KMS-11 (cell line): ENCODE measurements around the gene SYCE3.
"Not testable (repeated sequence)": the region's sequence is repeated elsewhere in the genome, so short reads cannot be mapped to it uniquely, and the experiment has no call there.

Source experiments
- H2AFZ ChIP-seq: fragments of 200-600 bp; sonication (generic); 2 replicates; pipeline ENCODE4 v1.6.1; 2016; ENCODE audit warnings: antibody characterized with exemption, mixed run types, low read depth
- H3K27ac ChIP-seq: fragments of 200-600 bp; sonication (generic); 2 replicates; pipeline ENCODE4 v1.6.1; 2016; ENCODE audit warnings: mild to moderate bottlenecking, mixed run types
- H3K27me3 ChIP-seq: fragments of 200-600 bp; sonication (generic); 2 replicates; pipeline ENCODE4 v1.6.1; 2017; ENCODE audit warnings: mild to moderate bottlenecking, low read depth, mixed run types, moderate library complexity; ENCODE audit not compliant: insufficient read depth
- H3K36me3 ChIP-seq: fragments of 200-600 bp; sonication (generic); 2 replicates; pipeline ENCODE4 v1.6.1; 2017; ENCODE audit warnings: mild to moderate bottlenecking, mixed run types; ENCODE audit not compliant: insufficient read depth
- H3K4me1 ChIP-seq: fragments of 200-600 bp; sonication (generic); 2 replicates; pipeline ENCODE4 v1.6.1; 2016; ENCODE audit warnings: mild to moderate bottlenecking, low read depth, mixed run types; ENCODE audit not compliant: poor library complexity, severe bottlenecking
- H3K4me2 ChIP-seq: fragments of 200-600 bp; sonication (generic); 2 replicates; pipeline ENCODE4 v1.7.0; 2016; ENCODE audit warnings: mild to moderate bottlenecking, mixed run types
- H3K4me3 ChIP-seq: fragments of 200-600 bp; sonication (generic); IDR thresholded peaks from 2 replicates; pipeline ENCODE4 v1.6.1; 2017; ENCODE audit warnings: low read depth, low read length, mixed read lengths; ENCODE audit not compliant: insufficient read depth
- H3K79me2 ChIP-seq: fragments of 200-600 bp; sonication (generic); 2 replicates; pipeline ENCODE4 v1.6.1; 2016; ENCODE audit warnings: low read depth, mixed run types; ENCODE audit not compliant: insufficient read depth
- H3K9ac ChIP-seq: fragments of 200-600 bp; sonication (generic); 2 replicates; pipeline ENCODE4 v1.6.1; 2016; ENCODE audit warnings: mild to moderate bottlenecking, mixed run types
- H4K20me1 ChIP-seq: fragments of 200-600 bp; sonication (generic); 2 replicates; pipeline ENCODE4 v1.6.1; 2016; ENCODE audit warnings: mild to moderate bottlenecking, mixed run types; ENCODE audit not compliant: insufficient read depth
- TF ChIP-seq, protein P1 (sequence below): fragments of 200-600 bp; sonication (generic); conservative IDR thresholded peaks from 2 replicates; pipeline ENCODE4 v1.6.1; 2017; ENCODE audit warnings: low read depth, mild to moderate bottlenecking, antibody characterized with exemption, low read length, moderate library complexity, mixed read lengths

Gene SYCE3

DNA sequence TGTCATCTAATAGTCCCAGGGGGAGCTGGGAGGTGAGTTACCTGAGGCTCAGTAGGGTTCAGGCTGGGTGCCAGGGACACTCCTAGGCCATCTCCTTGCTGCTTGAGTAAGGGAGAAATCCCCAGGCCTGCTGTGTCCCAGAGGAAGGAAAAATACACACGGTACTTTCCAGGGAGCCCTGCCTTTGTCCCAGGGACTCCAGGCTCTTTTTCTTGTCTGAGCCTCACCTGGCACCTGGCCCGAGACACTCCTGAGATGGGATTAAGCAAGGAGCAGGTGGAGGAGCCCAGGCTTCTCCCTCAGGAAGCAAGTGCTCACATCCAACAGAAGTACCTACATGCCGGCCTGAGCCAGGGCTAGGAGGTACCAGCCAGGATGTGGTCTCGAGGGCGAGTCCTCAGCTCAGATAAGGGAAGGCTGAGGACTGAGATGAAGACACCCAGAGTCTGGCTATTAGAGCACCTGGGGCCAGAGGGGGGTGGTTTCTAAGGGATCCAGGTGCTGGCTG is 17.9 kb downstream of the SYCE3 start:
- TF ChIP-seq, protein P1, sequence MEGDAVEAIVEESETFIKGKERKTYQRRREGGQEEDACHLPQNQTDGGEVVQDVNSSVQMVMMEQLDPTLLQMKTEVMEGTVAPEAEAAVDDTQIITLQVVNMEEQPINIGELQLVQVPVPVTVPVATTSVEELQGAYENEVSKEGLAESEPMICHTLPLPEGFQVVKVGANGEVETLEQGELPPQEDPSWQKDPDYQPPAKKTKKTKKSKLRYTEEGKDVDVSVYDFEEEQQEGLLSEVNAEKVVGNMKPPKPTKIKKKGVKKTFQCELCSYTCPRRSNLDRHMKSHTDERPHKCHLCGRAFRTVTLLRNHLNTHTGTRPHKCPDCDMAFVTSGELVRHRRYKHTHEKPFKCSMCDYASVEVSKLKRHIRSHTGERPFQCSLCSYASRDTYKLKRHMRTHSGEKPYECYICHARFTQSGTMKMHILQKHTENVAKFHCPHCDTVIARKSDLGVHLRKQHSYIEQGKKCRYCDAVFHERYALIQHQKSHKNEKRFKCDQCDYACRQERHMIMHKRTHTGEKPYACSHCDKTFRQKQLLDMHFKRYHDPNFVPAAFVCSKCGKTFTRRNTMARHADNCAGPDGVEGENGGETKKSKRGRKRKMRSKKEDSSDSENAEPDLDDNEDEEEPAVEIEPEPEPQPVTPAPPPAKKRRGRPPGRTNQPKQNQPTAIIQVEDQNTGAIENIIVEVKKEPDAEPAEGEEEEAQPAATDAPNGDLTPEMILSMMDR: no peak
- no peak overlapping the region for H2AFZ ChIP-seq
- no peaks in the 10 kb centered on the region for H3K27me3 ChIP-seq
- peaks cover 39% of the 10 kb centered on the region for H3K4me1 ChIP-seq
- H4K20me1 ChIP-seq: no peaks in the 10 kb centered on the region
- no peak overlapping the region for H3K4me2 ChIP-seq
- no peak overlapping the region for H3K4me3 ChIP-seq
- no peaks in the 10 kb centered on the region for H3K79me2 ChIP-seq
- peak overlapping the region; percentile 24; the same call in 1 of the 2 replicates for H3K27ac ChIP-seq
- H3K36me3 ChIP-seq: no peaks in the 10 kb centered on the region
- no peak overlapping the region for H3K9ac ChIP-seq

DNA sequence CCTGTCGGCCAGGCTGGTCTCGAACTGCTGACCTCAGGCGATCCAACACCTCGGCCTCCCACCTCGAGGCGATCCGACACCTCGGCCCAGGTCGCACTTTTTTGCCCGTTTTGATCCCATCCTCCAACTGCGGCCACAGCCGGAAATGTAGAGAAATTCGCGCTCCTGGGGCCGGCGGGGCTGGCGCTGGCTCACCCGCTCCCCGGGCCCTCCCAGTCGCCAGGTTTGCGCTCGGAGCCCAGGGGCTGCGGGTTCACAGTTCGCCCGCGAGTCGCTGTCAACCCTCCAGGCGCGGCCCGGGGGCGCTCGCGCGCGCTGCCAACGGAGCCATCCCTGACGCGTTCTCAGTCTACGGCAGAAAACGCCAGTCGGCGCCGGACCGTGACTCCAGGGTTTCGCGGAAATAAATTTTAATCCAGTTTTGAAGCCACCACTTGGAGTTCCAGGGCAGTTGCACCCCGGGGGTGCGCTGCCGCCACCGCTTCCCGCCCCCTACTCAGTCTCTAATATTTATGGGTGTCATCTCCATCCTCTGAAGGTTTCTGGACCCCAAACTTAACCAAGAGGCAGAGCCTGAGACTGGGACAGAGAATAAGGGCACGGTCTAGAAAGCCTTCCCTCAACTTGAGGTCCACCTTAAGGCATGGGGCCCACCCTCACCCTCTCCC is 18.5 kb downstream of the SYCE3 start:
- no peaks in the 10 kb centered on the region for H3K27me3 ChIP-seq
- no peaks in the 10 kb centered on the region for H3K79me2 ChIP-seq
- H3K36me3 ChIP-seq: no peaks in the 10 kb centered on the region
- H3K9ac ChIP-seq: no peak overlapping the region
- no peak overlapping the region for H3K4me3 ChIP-seq
- no peak overlapping the region for H3K4me2 ChIP-seq
- no peak overlapping the region for H2AFZ ChIP-seq
- H3K4me1 ChIP-seq: peaks cover 42% of the 10 kb centered on the region
- H4K20me1 ChIP-seq: no peaks in the 10 kb centered on the region
- TF ChIP-seq, protein P1: no peak
- H3K27ac ChIP-seq: peak overlapping the region; percentile 24; the same call in 1 of the 2 replicates

DNA sequence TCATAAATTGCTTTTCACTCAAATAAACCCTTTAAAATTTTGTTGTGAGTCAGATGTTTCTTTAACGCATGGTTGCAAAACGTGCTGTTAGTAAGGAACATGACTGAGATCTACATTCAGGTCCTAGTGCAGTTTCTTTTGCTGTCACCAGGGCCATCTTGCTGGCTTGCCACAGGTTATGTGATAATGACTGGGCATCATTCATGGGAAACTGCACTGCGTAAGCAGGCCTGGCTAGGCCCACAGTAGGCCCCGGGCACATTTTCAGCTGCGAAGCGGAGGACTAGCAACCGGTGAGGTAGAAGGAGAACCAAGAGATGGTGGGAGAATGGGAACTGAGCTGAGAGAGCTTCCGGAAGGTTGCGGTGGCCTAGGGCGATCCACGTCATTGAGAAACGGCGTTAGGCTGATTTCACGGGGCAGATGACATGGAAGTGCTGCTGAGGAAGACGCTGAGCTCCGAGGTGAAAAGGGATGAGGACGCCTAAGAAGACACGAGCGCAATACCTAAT is 20.2 kb downstream of the SYCE3 start:
- TF ChIP-seq, protein P1: no peak
- Histone ChIP-seq H3K36me3 (no peaks in the 10 kb centered on the region), H3K79me2 (no peaks in the 10 kb centered on the region), H2AFZ (no peak overlapping the region), H4K20me1 (no peaks in the 10 kb centered on the region), H3K27me3 (no peaks in the 10 kb centered on the region), H3K4me1 (peaks cover 60% of the 10 kb centered on the region), H3K4me3 (no peak overlapping the region), H3K4me2 (no peak overlapping the region), H3K27ac (no peak overlapping the region), H3K9ac (no peak overlapping the region)

DNA sequence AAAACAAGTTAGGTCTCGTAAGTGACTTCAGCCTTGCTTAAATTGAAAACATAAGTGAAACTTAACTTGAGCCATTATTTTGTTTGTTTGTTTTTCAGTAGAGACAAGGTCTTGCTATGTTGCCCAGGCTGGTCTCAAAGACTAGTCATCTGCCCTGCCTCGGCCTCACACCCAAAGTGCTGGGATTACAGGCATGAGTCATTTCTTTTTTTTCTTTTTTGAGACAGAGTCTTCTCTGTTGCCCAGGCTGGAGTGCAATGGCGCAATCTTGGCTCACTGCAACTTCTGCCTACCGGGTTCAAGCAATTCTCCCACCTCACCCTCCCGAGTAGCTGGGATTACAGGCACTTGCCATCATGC is 21.1 kb downstream of the SYCE3 start:
- H2AFZ ChIP-seq, H4K20me1 ChIP-seq, H3K4me3 ChIP-seq, H3K4me2 ChIP-seq, H3K9ac ChIP-seq, H3K36me3 ChIP-seq, H3K79me2 ChIP-seq, H3K27me3 ChIP-seq: not testable (repeated sequence)
- H3K4me1 ChIP-seq: peaks cover 68% of the 10 kb centered on the region
- peak overlapping the region; percentile 100; the same call in 1 of the 2 replicates for H3K27ac ChIP-seq

DNA sequence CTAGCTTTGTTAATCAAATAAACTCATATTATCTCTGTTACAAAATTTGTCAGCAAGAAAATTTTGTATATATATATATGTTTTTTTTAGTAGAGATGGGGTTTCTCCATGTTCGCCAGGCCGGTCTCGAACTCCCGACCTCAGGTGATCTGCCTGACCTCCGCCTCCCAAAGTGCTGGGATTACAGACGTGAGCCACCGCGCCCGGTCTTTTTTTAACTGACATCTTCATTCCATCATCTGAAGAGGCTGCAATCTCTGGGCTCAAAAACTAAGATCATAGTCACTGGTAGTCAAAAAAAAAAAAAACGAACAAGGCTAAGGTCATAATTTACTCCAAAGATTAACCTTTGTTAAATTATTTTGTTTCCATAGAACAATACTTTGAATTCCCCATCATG is 22.3 kb downstream of the SYCE3 start:
- H3K9ac ChIP-seq: peak overlapping the region; percentile 78
- TF ChIP-seq, protein P1: no peak
- H3K27me3 ChIP-seq: no peaks in the 10 kb centered on the region
- no peaks in the 10 kb centered on the region for H3K36me3 ChIP-seq
- peak overlapping the region; percentile 82; the same call in 1 of the 2 replicates for H3K4me2 ChIP-seq
- H2AFZ ChIP-seq: no peak overlapping the region
- H3K4me1 ChIP-seq: peaks cover 77% of the 10 kb centered on the region
- peak overlapping the region; percentile 100 for H3K27ac ChIP-seq
- no peaks in the 10 kb centered on the region for H3K79me2 ChIP-seq
- no peaks in the 10 kb centered on the region for H4K20me1 ChIP-seq
- H3K4me3 ChIP-seq: no peak overlapping the region
